ENCODE results near the gene CFAP20DC. TPM values are rescaled to one million over a fixed set of nuclear protein-coding genes. Genes with fewer than 3 reads are reported as not detected.

CFAP20DC gene
- total and polyA plus RNA-seq, 5 donors, result 0.14 to 0.28 (median 0.18) TPM; not detected in 1

DNA sequence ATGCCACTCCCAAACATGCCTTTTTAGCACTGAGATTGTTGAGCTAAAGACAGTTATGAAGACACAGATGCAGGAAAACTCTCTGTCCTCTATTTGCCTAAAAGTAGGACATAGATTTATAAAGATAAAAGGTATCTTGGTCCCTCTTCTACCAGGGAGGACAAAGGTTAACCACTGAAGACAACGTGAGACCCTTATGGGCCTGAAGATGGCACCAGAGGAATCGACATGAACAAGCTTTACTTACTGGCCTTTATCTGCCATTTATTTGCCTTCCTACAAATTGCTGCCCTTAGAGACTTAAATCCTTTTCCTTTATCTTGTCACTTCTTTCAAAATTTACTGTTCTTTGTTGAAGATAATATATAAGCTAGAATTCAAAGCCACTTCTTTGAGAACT is 273.6 kb downstream of the CFAP20DC start:
- no peak for ATAC-seq
- intact Hi-C loops (cut with DNase I), result no loop called here
- WGBS, result 68% methylated on average over 2 of the region's 2 CpGs

DNA sequence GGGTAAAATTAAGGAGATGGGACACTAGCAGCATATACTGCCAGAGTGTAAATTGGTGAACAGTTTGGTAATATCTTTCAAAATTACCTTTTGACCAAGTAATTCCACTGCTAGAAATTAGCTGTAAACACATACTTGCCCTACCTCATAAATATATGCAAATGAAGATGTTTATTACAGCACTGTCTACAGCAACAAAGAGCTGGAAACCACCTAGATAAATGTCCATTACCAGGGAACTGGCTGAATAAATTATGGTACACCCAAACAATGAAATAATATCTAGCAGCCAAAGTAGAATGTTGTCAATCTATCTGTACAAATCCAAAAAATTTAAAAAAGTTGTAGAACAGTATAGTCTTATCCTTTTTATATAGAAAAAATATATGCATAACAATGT is 277.4 kb downstream of the CFAP20DC start:
- no peaks in the 10 kb centered on the region for H3K27me3 ChIP-seq (ENCODE audit: control insufficient read depth, insufficient read depth)
- DNase-seq, result no peak
- no peak for ATAC-seq
- no peaks in the 10 kb centered on the region for H3K9me3 ChIP-seq (ENCODE audit: control insufficient read depth, low read length)
- intact Hi-C loops (cut with DNase I), result no loop called here
- no peak overlapping the region for H3K27ac ChIP-seq (ENCODE audit: low read length)
- H3K4me1 ChIP-seq (ENCODE audit: control insufficient read depth, insufficient read depth, low read length), result no peaks in the 10 kb centered on the region
- H3K4me3 ChIP-seq (ENCODE audit: low read length), result no peak overlapping the region

More for the DNA sequence above, 273.6 kb downstream of the CFAP20DC start:
- Histone ChIP-seq H3K27ac (ENCODE audit: low read length) (no peak overlapping the region), H3K9me3 (ENCODE audit: control insufficient read depth, low read length) (no peaks in the 10 kb centered on the region), H3K27me3 (ENCODE audit: control insufficient read depth, insufficient read depth) (no peaks in the 10 kb centered on the region), H3K4me1 (ENCODE audit: control insufficient read depth, insufficient read depth, low read length) (no peaks in the 10 kb centered on the region), H3K4me3 (ENCODE audit: low read length) (no peak overlapping the region)
- DNase-seq, result no peak

DNA sequence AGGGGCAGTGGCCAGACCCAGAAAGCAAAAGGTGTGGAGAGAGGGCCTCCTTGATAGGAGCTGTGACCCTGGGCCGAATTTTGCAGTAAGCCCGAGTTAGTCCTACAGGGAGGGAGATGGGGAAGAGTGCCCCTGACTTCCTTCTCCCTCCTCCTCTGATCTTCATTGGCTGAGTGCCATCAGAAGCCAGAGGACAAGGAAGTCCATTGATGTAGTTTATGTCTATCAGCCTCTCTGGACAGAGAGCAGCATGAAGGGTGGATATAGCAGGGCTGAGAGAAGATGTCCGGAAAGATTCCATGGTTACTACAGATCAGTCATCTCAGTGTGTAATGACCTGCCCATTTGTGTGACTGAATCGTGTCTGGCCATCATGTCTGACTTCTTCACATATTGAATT is 280.8 kb downstream of the CFAP20DC start:
- WGBS, result 62% methylated on average over 4 of the region's 4 CpGs

DNA sequence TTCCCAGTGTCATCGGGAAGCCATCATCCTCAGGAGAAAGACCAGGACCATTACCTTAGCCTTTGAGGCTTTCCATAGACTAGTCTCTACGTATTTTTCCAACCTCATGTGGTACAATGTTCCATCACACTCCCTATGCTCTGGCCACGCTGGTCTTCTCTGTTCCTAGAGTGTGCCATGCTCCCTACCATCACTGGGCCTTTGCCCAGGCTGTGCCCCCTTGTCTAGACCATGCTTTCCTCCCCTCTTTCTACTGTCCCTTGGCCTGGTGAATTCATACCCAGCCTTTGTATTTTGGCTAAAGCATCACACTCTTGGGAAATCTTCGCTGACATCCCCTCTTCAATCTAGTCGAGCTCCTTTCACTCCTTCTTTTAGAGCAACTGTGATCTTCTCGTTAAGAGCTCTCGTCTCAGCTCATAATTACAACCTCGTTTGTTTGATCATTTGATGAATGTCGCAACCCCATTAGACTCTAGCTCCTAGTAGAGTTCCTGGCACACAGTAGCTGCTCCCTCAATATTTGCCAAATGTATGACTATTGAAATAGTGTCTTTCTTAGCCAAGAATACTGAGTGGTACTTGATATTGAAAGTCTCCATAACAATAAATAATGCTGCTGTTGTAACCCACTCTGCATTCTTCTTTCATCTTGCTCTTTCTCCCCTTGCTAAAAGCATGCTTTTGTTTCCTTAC is 283.1 kb downstream of the CFAP20DC start:
- Histone ChIP-seq H3K27ac (ENCODE audit: low read length) (no peak overlapping the region), H3K27me3 (ENCODE audit: control insufficient read depth, insufficient read depth) (no peaks in the 10 kb centered on the region), H3K4me3 (ENCODE audit: low read length) (no peak overlapping the region), H3K4me1 (ENCODE audit: control insufficient read depth, insufficient read depth, low read length) (no peaks in the 10 kb centered on the region), H3K9me3 (ENCODE audit: control insufficient read depth, low read length) (no peaks in the 10 kb centered on the region)
- no peak for DNase-seq
- no peak for ATAC-seq
- intact Hi-C loops (cut with DNase I), result no loop called here
- WGBS, result 81% methylated on average over 9 of the region's 9 CpGs

More for the DNA sequence above, 280.8 kb downstream of the CFAP20DC start:
- Histone ChIP-seq H3K4me3 (ENCODE audit: low read length) (no peak overlapping the region), H3K27me3 (ENCODE audit: control insufficient read depth, insufficient read depth) (no peaks in the 10 kb centered on the region), H3K9me3 (ENCODE audit: control insufficient read depth, low read length) (no peaks in the 10 kb centered on the region), H3K27ac (ENCODE audit: low read length) (no peak overlapping the region), H3K4me1 (ENCODE audit: control insufficient read depth, insufficient read depth, low read length) (no peaks in the 10 kb centered on the region)
- no peak for ATAC-seq
- intact Hi-C loops (cut with DNase I), result no loop called here
- no peak for DNase-seq

DNA sequence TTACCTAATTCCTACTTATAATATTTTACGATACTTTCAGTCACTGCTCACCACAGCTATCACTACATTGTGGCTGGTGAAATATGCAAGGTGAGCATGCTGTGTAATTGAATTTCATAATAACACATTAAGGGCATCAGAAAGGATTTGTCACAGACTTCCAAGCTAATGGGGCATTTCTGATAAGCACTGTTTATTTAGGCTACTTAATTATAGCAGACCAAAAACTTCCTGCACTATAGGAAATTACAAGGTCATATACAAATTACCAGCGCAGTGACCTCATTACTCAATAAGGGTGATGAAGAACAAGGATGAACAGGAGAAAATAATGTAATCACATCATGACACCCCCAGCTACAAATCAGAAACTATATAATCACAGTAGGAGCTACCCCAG is 294.7 kb downstream of the CFAP20DC start:
- intact Hi-C loops (cut with DNase I), result no loop called here
- ATAC-seq (no peak), DNase-seq (no peak)
- H3K27me3 ChIP-seq (ENCODE audit: control insufficient read depth, insufficient read depth), result no peaks in the 10 kb centered on the region
- H3K4me3 ChIP-seq (ENCODE audit: low read length), result no peak overlapping the region
- H3K4me1 ChIP-seq (ENCODE audit: control insufficient read depth, insufficient read depth, low read length), result no peaks in the 10 kb centered on the region
- 84% methylated on average over 2 of the region's 2 CpGs for WGBS
- H3K27ac ChIP-seq (ENCODE audit: low read length), result no peak overlapping the region
- H3K9me3 ChIP-seq (ENCODE audit: control insufficient read depth, low read length), result no peaks in the 10 kb centered on the region

DNA sequence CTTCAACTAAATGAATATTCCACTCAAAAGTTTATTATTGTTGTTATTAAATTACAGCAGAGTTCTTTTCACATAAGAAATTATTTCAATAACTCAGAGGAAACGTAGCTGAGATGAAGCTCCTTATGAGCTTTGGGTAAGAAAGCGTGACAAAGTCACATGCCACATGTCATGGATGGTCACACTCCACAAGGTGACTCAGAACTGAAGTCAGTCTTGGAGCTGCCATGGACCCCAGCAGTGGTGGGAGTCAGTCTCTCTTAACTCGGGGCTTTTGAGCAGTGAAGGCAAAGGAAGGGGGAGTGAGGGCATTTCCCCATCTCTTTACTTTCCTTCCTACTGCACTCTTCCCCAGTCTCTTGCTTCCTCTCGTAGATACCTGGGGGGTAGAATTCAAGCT is 295.8 kb downstream of the CFAP20DC start:
- ATAC-seq (no peak), DNase-seq (no peak)
- Histone ChIP-seq H3K9me3 (ENCODE audit: control insufficient read depth, low read length) (no peaks in the 10 kb centered on the region), H3K27ac (ENCODE audit: low read length) (no peak overlapping the region), H3K4me3 (ENCODE audit: low read length) (no peak overlapping the region), H3K4me1 (ENCODE audit: control insufficient read depth, insufficient read depth, low read length) (no peaks in the 10 kb centered on the region), H3K27me3 (ENCODE audit: control insufficient read depth, insufficient read depth) (no peaks in the 10 kb centered on the region)
- intact Hi-C loops (cut with DNase I), result no loop called here
- 75% methylated on average over 4 of the region's 4 CpGs for WGBS

DNA sequence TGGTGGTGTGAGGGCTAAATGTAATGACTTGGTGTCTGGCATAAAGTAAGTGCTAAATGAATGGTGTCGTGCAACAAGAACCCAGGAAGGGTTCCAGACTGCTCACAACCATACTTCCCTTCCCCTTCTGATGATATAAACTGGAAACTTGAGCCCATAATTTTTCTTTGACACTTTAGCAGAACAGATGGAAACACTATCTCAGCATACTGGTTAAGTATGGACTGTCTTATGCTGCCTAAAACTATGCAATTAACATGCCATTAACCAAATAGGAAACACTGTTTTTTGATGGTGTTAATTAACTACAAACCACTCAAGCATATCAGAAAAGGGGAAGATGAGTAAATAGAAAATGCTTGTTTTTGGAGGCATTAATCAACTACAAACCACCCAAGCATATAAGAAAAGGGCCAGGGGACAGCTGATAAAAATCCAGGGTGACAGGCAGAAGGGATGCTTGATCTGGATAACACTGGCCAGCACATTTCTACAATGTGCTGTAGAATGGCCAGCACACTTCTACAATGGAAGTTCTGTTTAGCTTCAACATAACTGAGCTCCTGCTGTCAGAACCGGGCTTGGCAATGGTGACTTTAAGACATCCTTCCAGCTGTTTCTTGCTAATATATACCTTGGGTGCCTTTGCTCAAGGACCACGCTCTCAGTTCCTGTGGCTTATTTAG is 297.8 kb downstream of the CFAP20DC start:
- Histone ChIP-seq H3K4me1 (ENCODE audit: control insufficient read depth, insufficient read depth, low read length) (no peaks in the 10 kb centered on the region), H3K27me3 (ENCODE audit: control insufficient read depth, insufficient read depth) (no peaks in the 10 kb centered on the region), H3K9me3 (ENCODE audit: control insufficient read depth, low read length) (no peaks in the 10 kb centered on the region), H3K27ac (ENCODE audit: low read length) (no peak overlapping the region), H3K4me3 (ENCODE audit: low read length) (no peak overlapping the region)
- intact Hi-C loops (cut with DNase I), result no loop called here
- DNase-seq, result no peak
- ATAC-seq, result no peak
- 74% methylated on average over 3 of the region's 3 CpGs for WGBS

DNA sequence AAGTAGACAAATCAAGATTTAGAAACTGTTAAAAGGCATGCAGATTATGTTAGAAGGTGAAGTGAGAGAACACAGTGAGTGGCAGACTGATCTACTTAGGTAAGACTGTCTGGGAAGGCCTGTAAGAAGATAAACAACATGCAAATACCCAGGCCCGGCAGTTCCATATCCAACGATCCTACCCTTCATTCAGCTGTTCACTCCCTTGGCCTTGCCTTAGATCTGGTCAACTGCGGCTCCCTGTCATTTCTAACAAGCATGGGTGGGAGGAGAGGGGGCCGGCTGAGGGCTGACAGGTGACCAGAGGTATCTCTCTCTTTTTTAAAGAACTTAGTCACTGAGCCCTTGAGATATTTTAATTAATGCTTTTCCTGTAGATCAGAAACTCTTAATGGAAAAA is 298.6 kb downstream of the CFAP20DC start:
- DNase-seq (no peak), ATAC-seq (no peak)
- Histone ChIP-seq H3K27me3 (ENCODE audit: control insufficient read depth, insufficient read depth) (no peaks in the 10 kb centered on the region), H3K27ac (ENCODE audit: low read length) (no peak overlapping the region), H3K9me3 (ENCODE audit: control insufficient read depth, low read length) (no peaks in the 10 kb centered on the region), H3K4me1 (ENCODE audit: control insufficient read depth, insufficient read depth, low read length) (no peaks in the 10 kb centered on the region), H3K4me3 (ENCODE audit: low read length) (no peak overlapping the region)
- WGBS, result 58% methylated on average over 4 of the region's 4 CpGs
- intact Hi-C loops (cut with DNase I), result no loop called here

DNA sequence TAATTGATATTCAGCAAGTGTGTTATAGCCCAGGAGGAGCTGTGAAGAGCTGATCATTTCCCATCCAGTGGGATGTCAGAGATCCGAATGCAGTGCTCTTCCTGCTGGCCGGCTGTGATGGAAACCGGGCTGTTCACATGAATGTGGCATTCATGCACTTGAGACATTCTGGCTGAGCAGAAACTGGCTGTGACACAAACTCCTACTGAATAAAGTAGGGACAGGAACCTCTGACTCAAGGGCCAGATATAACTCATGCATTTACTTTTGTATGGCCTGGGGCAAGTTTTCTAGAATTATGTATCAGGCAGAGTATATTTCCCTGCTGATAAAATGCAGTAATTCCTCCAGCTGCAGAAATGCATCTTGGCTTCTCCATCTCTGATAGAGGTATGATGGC is 299.9 kb downstream of the CFAP20DC start:
- no peak for ATAC-seq
- no peaks in the 10 kb centered on the region for H3K9me3 ChIP-seq (ENCODE audit: control insufficient read depth, low read length)
- no peaks in the 10 kb centered on the region for H3K4me1 ChIP-seq (ENCODE audit: control insufficient read depth, insufficient read depth, low read length)
- no peak overlapping the region for H3K27ac ChIP-seq (ENCODE audit: low read length)
- no peak for DNase-seq
- intact Hi-C loops (cut with DNase I), result no loop called here
- H3K4me3 ChIP-seq (ENCODE audit: low read length), result no peak overlapping the region
- H3K27me3 ChIP-seq (ENCODE audit: control insufficient read depth, insufficient read depth), result no peaks in the 10 kb centered on the region
- WGBS, result 55% methylated on average over 3 of the region's 3 CpGs

DNA sequence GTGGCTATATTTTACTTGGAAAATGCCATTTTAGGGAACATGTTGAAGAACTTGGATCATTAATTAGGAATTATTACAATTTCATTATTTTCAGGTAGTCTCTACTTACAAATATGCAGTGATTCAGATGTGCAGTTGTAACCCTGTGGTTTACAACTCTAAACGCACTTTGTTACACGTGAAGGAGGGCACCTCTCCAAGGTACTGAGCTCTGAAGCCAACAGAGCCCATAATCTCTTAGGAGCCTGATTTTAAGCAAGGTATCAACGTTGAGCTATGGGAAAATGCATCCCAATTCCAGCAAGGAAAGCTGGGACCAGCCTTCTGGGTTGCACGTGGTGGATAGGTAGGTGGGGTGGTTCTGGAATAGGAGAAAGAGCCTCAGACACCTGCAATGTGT is 301.8 kb downstream of the CFAP20DC start:
- Histone ChIP-seq H3K27me3 (ENCODE audit: control insufficient read depth, insufficient read depth) (no peaks in the 10 kb centered on the region), H3K4me1 (ENCODE audit: control insufficient read depth, insufficient read depth, low read length) (no peaks in the 10 kb centered on the region), H3K4me3 (ENCODE audit: low read length) (no peak overlapping the region), H3K27ac (ENCODE audit: low read length) (no peak overlapping the region), H3K9me3 (ENCODE audit: control insufficient read depth, low read length) (no peaks in the 10 kb centered on the region)
- DNase-seq, result no peak
- intact Hi-C loops (cut with DNase I), result no loop called here
- ATAC-seq, result no peak
- 30% methylated on average over 4 of the region's 4 CpGs for WGBS

DNA sequence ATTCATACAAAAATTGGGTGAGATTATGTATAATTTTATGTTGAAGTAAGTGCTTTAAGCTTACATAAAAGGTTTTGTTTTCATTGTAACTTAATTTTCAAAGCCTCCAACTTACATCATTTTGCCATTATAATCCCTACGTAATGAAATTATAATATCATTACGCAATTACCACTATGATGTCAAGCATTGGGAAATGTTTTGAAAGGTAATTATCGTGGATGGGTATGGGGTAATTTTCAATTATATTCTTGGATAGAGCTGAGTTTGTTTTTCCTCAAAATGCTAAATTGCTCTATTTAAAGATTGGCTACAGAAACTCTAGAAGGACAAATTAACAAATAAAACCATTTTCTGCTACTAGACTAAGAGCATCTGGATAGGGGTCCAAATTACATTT is 303.1 kb downstream of the CFAP20DC start:
- intact Hi-C loops (cut with DNase I), result no loop called here
- DNase-seq, result no peak
- no peaks in the 10 kb centered on the region for H3K9me3 ChIP-seq (ENCODE audit: control insufficient read depth, low read length)
- ATAC-seq, result no peak
- no peaks in the 10 kb centered on the region for H3K27me3 ChIP-seq (ENCODE audit: control insufficient read depth, insufficient read depth)
- H3K4me1 ChIP-seq (ENCODE audit: control insufficient read depth, insufficient read depth, low read length), result no peaks in the 10 kb centered on the region
- 86% methylated on average over 3 of the region's 3 CpGs for WGBS
- no peak overlapping the region for H3K4me3 ChIP-seq (ENCODE audit: low read length)
- no peak overlapping the region for H3K27ac ChIP-seq (ENCODE audit: low read length)

All from right cardiac atrium (tissue), 5 donors.